ENCODE data around the gene MAN2B2. TPM values are rescaled to one million over a fixed set of nuclear protein-coding genes. Genes with fewer than 3 reads are reported as not detected.

MAN2B2 gene
- total RNA-seq, 1 experiment from 2014 or later, result 30.9 TPM

GRCh38 chr4:6548882-6549230 is 26.1 kb upstream of the MAN2B2 start:
- H3K4me1 Mint-ChIP-seq (ENCODE audit: low read depth, unreplicated experiment), result peaks cover 2% of the 10 kb centered on the region
- intact Hi-C loops (cut with micrococcal nuclease; ENCODE audit: unreplicated experiment), result loop anchor here (5.0 to 10.0 kb wide), 3 partner anchors 116 to 294 kb away; no protein-coding TSS in a partner anchor
- peak; percentile 1 for TF ChIP-seq CTCF (IDR thresholded peaks at IDR 0.05; ENCODE audit: unreplicated experiment)
- H3K27ac Mint-ChIP-seq (ENCODE audit: unreplicated experiment), result no peak overlapping the region
- CTCF ChIA-PET, result interaction anchor here (0.7 to 1.0 kb wide), 3 partner anchors 97 to 139 kb away, joined by 3 to 5 read pairs (median 4); no protein-coding TSS in a partner anchor
- no peak for DNase-seq
- H3K27me3 Mint-ChIP-seq (ENCODE audit: unreplicated experiment), result peaks cover 75% of the 10 kb centered on the region
- peaks cover 5% of the 10 kb centered on the region for H3K36me3 Mint-ChIP-seq (ENCODE audit: insufficient read depth, unreplicated experiment)
- no peaks in the 10 kb centered on the region for H3K9me3 Mint-ChIP-seq (ENCODE audit: low read depth, unreplicated experiment)
- no TSS peak for BruUV-seq (replicated peaks)
- H3K4me3 Mint-ChIP-seq (ENCODE audit: low read depth, unreplicated experiment), result no peak overlapping the region

GRCh38 chr4:6549445-6549844 is 25.5 kb upstream of the MAN2B2 start:
- CTCF ChIA-PET, result interaction anchor here (0.5 to 0.7 kb wide), 2 partner anchors 68 to 96 kb away, joined by 4 to 5 read pairs; no protein-coding TSS in a partner anchor
- BruUV-seq (replicated peaks), result no TSS peak
- H3K27me3 Mint-ChIP-seq (ENCODE audit: unreplicated experiment), result peaks cover 75% of the 10 kb centered on the region
- H3K36me3 Mint-ChIP-seq (ENCODE audit: insufficient read depth, unreplicated experiment), result peaks cover 5% of the 10 kb centered on the region
- H3K27ac Mint-ChIP-seq (ENCODE audit: unreplicated experiment), result no peak overlapping the region
- intact Hi-C loops (cut with micrococcal nuclease; ENCODE audit: unreplicated experiment), result loop anchor here (5.0 to 10.0 kb wide), 3 partner anchors 115 to 295 kb away; no protein-coding TSS in a partner anchor
- no peak overlapping the region for H3K4me3 Mint-ChIP-seq (ENCODE audit: low read depth, unreplicated experiment)
- H3K9me3 Mint-ChIP-seq (ENCODE audit: low read depth, unreplicated experiment), result no peaks in the 10 kb centered on the region
- TF ChIP-seq CTCF (IDR thresholded peaks at IDR 0.05; ENCODE audit: unreplicated experiment), result no peak
- peaks cover 8% of the 10 kb centered on the region for H3K4me1 Mint-ChIP-seq (ENCODE audit: low read depth, unreplicated experiment)
- DNase-seq, result no peak

- Mint-ChIP-seq H3K27me3 (ENCODE audit: unreplicated experiment) (peaks cover 75% of the 10 kb centered on the region), H3K4me3 (ENCODE audit: low read depth, unreplicated experiment) (no peak overlapping the region), H3K36me3 (ENCODE audit: insufficient read depth, unreplicated experiment) (peaks cover 5% of the 10 kb centered on the region), H3K9me3 (ENCODE audit: low read depth, unreplicated experiment) (no peaks in the 10 kb centered on the region), H3K27ac (ENCODE audit: unreplicated experiment) (no peak overlapping the region), H3K4me1 (ENCODE audit: low read depth, unreplicated experiment) (peaks cover 12% of the 10 kb centered on the region)
- no TSS peak for BruUV-seq (replicated peaks)
- intact Hi-C loops (cut with micrococcal nuclease; ENCODE audit: unreplicated experiment), result loop anchor here (5.0 to 10.0 kb wide), 3 partner anchors 115 to 295 kb away; no protein-coding TSS in a partner anchor
- CTCF ChIA-PET, result no interaction called here
- no peak for TF ChIP-seq CTCF (IDR thresholded peaks at IDR 0.05; ENCODE audit: unreplicated experiment)
- no peak for DNase-seq
Observed at GRCh38 chr4:6549890-6550620, 24.9 kb upstream of the MAN2B2 start.

- no peaks in the 10 kb centered on the region for H3K9me3 Mint-ChIP-seq (ENCODE audit: low read depth, unreplicated experiment)
Observed at GRCh38 chr4:6550821-6551220, 24.2 kb upstream of the MAN2B2 start.

More at GRCh38 chr4:6550821-6551220, 24.2 kb upstream of the MAN2B2 start:
- intact Hi-C loops (cut with micrococcal nuclease; ENCODE audit: unreplicated experiment), result no loop called here
- H3K27me3 Mint-ChIP-seq (ENCODE audit: unreplicated experiment), result peaks cover 75% of the 10 kb centered on the region
- peaks cover 12% of the 10 kb centered on the region for H3K4me1 Mint-ChIP-seq (ENCODE audit: low read depth, unreplicated experiment)
- no peak overlapping the region for H3K4me3 Mint-ChIP-seq (ENCODE audit: low read depth, unreplicated experiment)
- no peak for TF ChIP-seq CTCF (IDR thresholded peaks at IDR 0.05; ENCODE audit: unreplicated experiment)
- CTCF ChIA-PET, result no interaction called here
- H3K27ac Mint-ChIP-seq (ENCODE audit: unreplicated experiment), result no peak overlapping the region
- peaks cover 1% of the 10 kb centered on the region for H3K36me3 Mint-ChIP-seq (ENCODE audit: insufficient read depth, unreplicated experiment)
- no peak for DNase-seq
- no TSS peak for BruUV-seq (replicated peaks)
